ENCODE data around the gene SIX2. TPM values are rescaled to one million over a fixed set of nuclear protein-coding genes. Genes with fewer than 3 reads are reported as not detected.
A peak's percentile ranks its signal among the peaks of the same experiment; 100 is the strongest.

SIX2 gene
- total and polyA plus RNA-seq, 2 donors from 2014 or later, result 0.28 to 0.62 TPM

GRCh38 chr2:45020439-45020838, 11.2 kb upstream of the SIX2 start:
- H3K4me1 ChIP-seq (ENCODE audit: control insufficient read depth in 2 of 3, insufficient read depth in 2 of 3, low read depth in 1 of 3, low read length in 3 of 3), result no peaks in the 10 kb centered on the region
- H3K27ac ChIP-seq (ENCODE audit: low read depth in 2 of 2, low read length in 2 of 2), result no peak overlapping the region
- intact Hi-C loops (cut with DNase I), result no loop called here
- H3K4me3 ChIP-seq (ENCODE audit: low read length in 3 of 3), result no peak overlapping the region
- DNase-seq (no peak), FAIRE-seq (no peak)
- H3K36me3 ChIP-seq (ENCODE audit: control insufficient read depth in 2 of 3, insufficient read depth in 3 of 3, low read length in 3 of 3), result no peaks in the 10 kb centered on the region
- TF ChIP-seq CTCF (IDR thresholded peaks at IDR 0.05; ENCODE audit: borderline replicate concordance, extremely low read depth, insufficient read depth), result no peak
- H3K9me3 ChIP-seq (ENCODE audit: control insufficient read depth in 2 of 3, insufficient read depth in 1 of 3, low read length in 3 of 3), result no peaks in the 10 kb centered on the region
- H3K27me3 ChIP-seq (ENCODE audit: control insufficient read depth, insufficient read depth, low read length), result no peaks in the 10 kb centered on the region
- no peak overlapping the region for H3K9ac ChIP-seq (ENCODE audit: low read length in 3 of 3)

- H3K9me3 ChIP-seq (ENCODE audit: control insufficient read depth in 2 of 3, insufficient read depth in 1 of 3, low read length in 3 of 3), result no peaks in the 10 kb centered on the region
- no peaks in the 10 kb centered on the region for H3K36me3 ChIP-seq (ENCODE audit: control insufficient read depth in 2 of 3, insufficient read depth in 3 of 3, low read length in 3 of 3)
- no peak overlapping the region for H3K27ac ChIP-seq (ENCODE audit: low read depth in 2 of 2, low read length in 2 of 2)
- FAIRE-seq (no peak), DNase-seq (no peak)
- H3K4me1 ChIP-seq (ENCODE audit: control insufficient read depth in 2 of 3, insufficient read depth in 2 of 3, low read depth in 1 of 3, low read length in 3 of 3), result peaks cover 0 to 4% (median 0%) of the 10 kb centered on the region in 3 donors
- H3K27me3 ChIP-seq (ENCODE audit: control insufficient read depth, insufficient read depth, low read length), result peaks cover 5% of the 10 kb centered on the region
- no peak overlapping the region for H3K4me3 ChIP-seq (ENCODE audit: low read length in 3 of 3)
- intact Hi-C loops (cut with DNase I), result no loop called here
- H3K9ac ChIP-seq (ENCODE audit: low read length in 3 of 3), result no peak overlapping the region
- TF ChIP-seq CTCF (IDR thresholded peaks at IDR 0.05; ENCODE audit: borderline replicate concordance, extremely low read depth, insufficient read depth), result no peak
Measured at GRCh38 chr2:45018023-45018422, 8.8 kb upstream of the SIX2 start.

GRCh38 chr2:45014831-45015230, 5.6 kb upstream of the SIX2 start:
- peak in 3 of 5 donors; percentile 46 to 74 (median 66) for DNase-seq
- Histone ChIP-seq H3K9ac (ENCODE audit: low read length in 3 of 3) (no peak overlapping the region), H3K27me3 (ENCODE audit: control insufficient read depth, insufficient read depth, low read length) (peaks cover 29% of the 10 kb centered on the region), H3K27ac (ENCODE audit: low read depth in 2 of 2, low read length in 2 of 2) (no peak overlapping the region), H3K4me3 (ENCODE audit: low read length in 3 of 3) (no peak overlapping the region), H3K36me3 (ENCODE audit: control insufficient read depth in 2 of 3, insufficient read depth in 3 of 3, low read length in 3 of 3) (no peaks in the 10 kb centered on the region), H3K4me1 (ENCODE audit: control insufficient read depth in 2 of 3, insufficient read depth in 2 of 3, low read depth in 1 of 3, low read length in 3 of 3) (peaks cover 0 to 7% (median 0%) of the 10 kb centered on the region in 3 donors), H3K9me3 (ENCODE audit: control insufficient read depth in 2 of 3, insufficient read depth in 1 of 3, low read length in 3 of 3) (no peaks in the 10 kb centered on the region)
- FAIRE-seq, result no peak
- intact Hi-C loops (cut with DNase I), result no loop called here
- TF ChIP-seq CTCF (IDR thresholded peaks at IDR 0.05; ENCODE audit: borderline replicate concordance, extremely low read depth, insufficient read depth), result no peak
